Liver (tissue), 9 donors: ENCODE results near the gene SMIM5. TPM values are rescaled to one million over a fixed set of nuclear protein-coding genes. Genes with fewer than 3 reads are reported as not detected.

Experiments used
- DNase-seq: peaks from one replicate; pipeline ENCODE4 v3.0.0-alpha.2; 2017; ENCODE audit warnings: low spot score
- H3K27ac ChIP-seq, 2 donors: one replicate each; pipeline ENCODE4 v1.7.0; 2013; ENCODE audit warnings: inconsistent platforms in 2 of 2, low read length in 2 of 2, control low read depth in 1 of 2, low read depth in 1 of 2, mild to moderate bottlenecking in 1 of 2
- H3K27me3 ChIP-seq, 4 donors: one replicate each; pipeline versions ENCODE4 v1.6.1 to v1.7.0; 2013; ENCODE audit warnings: low read length in 3 of 4, inconsistent platforms in 1 of 4, mild to moderate bottlenecking in 1 of 4, moderate library complexity in 1 of 4; ENCODE audit not compliant: control insufficient read depth in 4 of 4, insufficient read depth in 4 of 4
- H3K36me3 ChIP-seq, 4 donors: one replicate each; pipeline versions ENCODE4 v1.6.1 to v1.7.0; 2013; ENCODE audit warnings: low read length in 3 of 4, mild to moderate bottlenecking in 3 of 4, low read depth in 1 of 4, moderate library complexity in 1 of 4; ENCODE audit not compliant: control insufficient read depth in 4 of 4, insufficient read depth in 3 of 4
- H3K4me1 ChIP-seq, 4 donors: one replicate each; pipeline versions ENCODE4 v1.6.1 to v1.7.0; 2013; ENCODE audit warnings: low read length in 3 of 4, mild to moderate bottlenecking in 3 of 4, moderate library complexity in 1 of 4; ENCODE audit not compliant: control insufficient read depth in 4 of 4, insufficient read depth in 4 of 4
- H3K4me3 ChIP-seq, 3 donors: one replicate each; pipeline versions ENCODE4 v1.6.1 to v1.7.0; 2013; ENCODE audit warnings: low read length in 3 of 3, control low read depth in 1 of 3, low read depth in 1 of 3, mild to moderate bottlenecking in 1 of 3
- H3K9ac ChIP-seq, 2 donors: one replicate each; pipeline ENCODE4 v1.7.0; 2013; ENCODE audit warnings: low read length in 2 of 2, mild to moderate bottlenecking in 2 of 2, moderate library complexity in 2 of 2, control low read depth in 1 of 2, low read depth in 1 of 2
- H3K9me3 ChIP-seq, 4 donors: one replicate each; pipeline versions ENCODE4 v1.6.1 to v1.7.0; 2013; ENCODE audit warnings: low read length in 3 of 4; ENCODE audit not compliant: control insufficient read depth in 4 of 4
- ATF3 ChIP-seq: IDR thresholded peaks from 2 replicates; pipeline ENCODE4 v1.6.1; 2016; ENCODE audit warnings: antibody characterized with exemption
- FOXA1 ChIP-seq: IDR thresholded peaks from 2 replicates; pipeline ENCODE4 v1.6.1; 2016; ENCODE audit warnings: antibody characterized with exemption
- HNF4A ChIP-seq, 2 donors: conservative IDR thresholded peaks; 2 replicates each; pipeline ENCODE4 v1.6.1; 2016; ENCODE audit warnings: antibody characterized with exemption in 2 of 2, mild to moderate bottlenecking in 2 of 2
- HNF4G ChIP-seq: IDR thresholded peaks from 2 replicates; pipeline ENCODE4 v1.6.1; 2016; ENCODE audit warnings: antibody characterized with exemption
- JUND ChIP-seq, 2 donors: IDR thresholded peaks; 2 replicates each; pipeline ENCODE4 v1.6.1; 2016; ENCODE audit warnings: antibody characterized with exemption in 2 of 2
- MAX ChIP-seq: IDR thresholded peaks from 2 replicates; pipeline ENCODE4 v1.6.1; 2016; ENCODE audit warnings: antibody characterized with exemption
- RAD21 ChIP-seq, 2 donors: IDR thresholded peaks; 2 replicates each; pipeline ENCODE4 v1.6.1; 2016; ENCODE audit warnings: antibody characterized with exemption in 2 of 2, mild to moderate bottlenecking in 2 of 2
- RXRA ChIP-seq, 2 donors: IDR thresholded peaks; 2 replicates each; pipeline ENCODE4 v1.6.1; 2017 to 2018; ENCODE audit warnings: antibody characterized with exemption in 2 of 2, mild to moderate bottlenecking in 1 of 2
- SP1 ChIP-seq: IDR thresholded peaks from 2 replicates; pipeline ENCODE4 v1.6.1; 2018; ENCODE audit warnings: antibody characterized with exemption, mild to moderate bottlenecking
- TAF1 ChIP-seq: conservative IDR thresholded peaks from 2 replicates; pipeline ENCODE4 v1.6.1; 2016; ENCODE audit warnings: antibody characterized with exemption, mild to moderate bottlenecking
- YY1 ChIP-seq: IDR thresholded peaks from 2 replicates; pipeline ENCODE4 v1.6.1; 2016; ENCODE audit warnings: antibody characterized with exemption, mild to moderate bottlenecking
- WGBS: extraction: QIAGEN DNeasy Blood & Tissue Kit; methylation state at CpG from one replicate; pipeline ENCODE4 v1.1.7; 2013; 5-methylcytosine and 5-hydroxymethylcytosine counted together
- polyA plus RNA-seq, 2 donors: library from polyadenylated mRNA; stranded (reverse) in 1 of 2; unstranded in 1 of 2; fragments of 200-250 nt in 1 of 2; fragments of >200 nt in 1 of 2; fragmentation: Nextera tagmentation in 1 of 2; extraction: Ambion mirVana in 1 of 2; gene quantifications; one replicate each; pipeline versions ENCODE4 v1.2.1 to v1.2.3, GENCODE V29; 2013 to 2015
- total RNA-seq, 2 donors: library from RNA; depleted of rRNA; stranded (reverse); fragments of >200 nt; gene quantifications; one replicate each; pipeline ENCODE4 v1.2.3, GENCODE V29; 2014
- TF ChIP-seq, protein P1 (sequence below): fragments of 150-350 bp; IDR thresholded peaks from 2 replicates; pipeline ENCODE4 v1.5.1; 2017; ENCODE audit warnings: improper control_type of control experiment, low read depth, low read length; ENCODE audit not compliant: missing input control
- TF ChIP-seq, protein P2 (sequence below): IDR thresholded peaks from 2 replicates; pipeline ENCODE4 v1.6.1; 2016; ENCODE audit warnings: antibody characterized with exemption, mild to moderate bottlenecking
- TF ChIP-seq, protein P3 (sequence below): IDR thresholded peaks from 2 replicates; pipeline ENCODE4 v1.6.1; 2016; ENCODE audit warnings: antibody characterized with exemption
- donor health status: healthy.
- donor health status: healthy.
- donor health status: healthy.
- donor health status: healthy.
- donor health status: healthy.

The SMIM5 gene
- total and polyA plus RNA-seq, 4 donors, result 0.10 to 54.9 (median 0.18) TPM

DNA sequence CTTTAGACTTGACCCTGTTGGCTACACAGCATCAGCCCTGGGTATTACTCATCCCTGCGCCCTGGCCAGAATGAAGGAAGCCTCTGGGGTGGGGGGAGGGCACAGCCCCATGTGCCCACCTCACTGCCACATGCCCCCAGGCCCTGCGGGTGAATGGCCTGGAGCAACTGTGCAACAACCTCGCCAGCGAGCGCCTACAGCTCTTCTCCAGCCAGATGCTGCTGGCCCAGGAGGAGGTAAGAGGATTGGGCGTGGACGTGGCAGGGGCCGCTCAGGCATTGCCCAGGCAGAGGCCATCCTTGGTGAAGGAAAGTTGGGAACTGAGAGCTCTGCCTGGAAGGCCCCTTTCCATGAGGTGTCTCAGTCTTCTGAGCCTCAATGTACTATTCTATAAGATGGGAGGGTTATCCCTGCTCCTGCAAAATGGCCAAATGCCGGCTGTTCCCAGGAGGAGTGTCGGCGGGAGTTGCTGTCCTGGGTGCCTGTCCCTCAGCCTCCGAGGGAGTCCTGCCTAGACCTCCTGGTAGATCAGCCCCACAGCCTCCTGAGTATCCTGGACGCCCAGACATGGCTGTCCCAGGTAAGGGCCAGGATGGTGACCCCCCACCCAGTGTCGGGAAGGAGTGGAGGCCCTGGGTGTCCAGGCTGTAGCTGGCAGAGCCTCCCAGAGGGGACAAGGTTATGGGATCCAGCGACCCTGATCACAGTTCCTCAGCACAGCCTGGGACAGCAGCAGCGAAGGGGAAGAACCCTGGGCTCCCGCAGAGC lies 36.7 kb upstream of the SMIM5 start:
- Histone ChIP-seq H3K4me1 (no peaks in the 10 kb centered on the region), H3K27ac (no peak overlapping the region), H3K36me3 (peaks cover 0 to 1% (median 0%) of the 10 kb centered on the region in 4 donors), H3K4me3 (no peak overlapping the region), H3K27me3 (no peaks in the 10 kb centered on the region), H3K9ac (no peak overlapping the region), H3K9me3 (no peaks in the 10 kb centered on the region)
- TF ChIP-seq HNF4A (conservative IDR thresholded peaks at IDR 0.05) (no peak), RXRA (IDR thresholded peaks at IDR 0.05) (no peak)
- no peak for DNase-seq
- WGBS, result 92% methylated on average over 17 of the region's 17 CpGs

GRCh38 chr17:75601057-75601987 lies 31.9 kb upstream of the SMIM5 start:
- H3K27me3 ChIP-seq, result no peaks in the 10 kb centered on the region
- TF ChIP-seq, protein P1, sequence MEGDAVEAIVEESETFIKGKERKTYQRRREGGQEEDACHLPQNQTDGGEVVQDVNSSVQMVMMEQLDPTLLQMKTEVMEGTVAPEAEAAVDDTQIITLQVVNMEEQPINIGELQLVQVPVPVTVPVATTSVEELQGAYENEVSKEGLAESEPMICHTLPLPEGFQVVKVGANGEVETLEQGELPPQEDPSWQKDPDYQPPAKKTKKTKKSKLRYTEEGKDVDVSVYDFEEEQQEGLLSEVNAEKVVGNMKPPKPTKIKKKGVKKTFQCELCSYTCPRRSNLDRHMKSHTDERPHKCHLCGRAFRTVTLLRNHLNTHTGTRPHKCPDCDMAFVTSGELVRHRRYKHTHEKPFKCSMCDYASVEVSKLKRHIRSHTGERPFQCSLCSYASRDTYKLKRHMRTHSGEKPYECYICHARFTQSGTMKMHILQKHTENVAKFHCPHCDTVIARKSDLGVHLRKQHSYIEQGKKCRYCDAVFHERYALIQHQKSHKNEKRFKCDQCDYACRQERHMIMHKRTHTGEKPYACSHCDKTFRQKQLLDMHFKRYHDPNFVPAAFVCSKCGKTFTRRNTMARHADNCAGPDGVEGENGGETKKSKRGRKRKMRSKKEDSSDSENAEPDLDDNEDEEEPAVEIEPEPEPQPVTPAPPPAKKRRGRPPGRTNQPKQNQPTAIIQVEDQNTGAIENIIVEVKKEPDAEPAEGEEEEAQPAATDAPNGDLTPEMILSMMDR, result peak; percentile 51
- peak in 1 of 2 donors; percentile 71 for TF ChIP-seq RAD21 (IDR thresholded peaks at IDR 0.05)
- no peak for TF ChIP-seq JUND (IDR thresholded peaks at IDR 0.05)
- TF ChIP-seq FOXA1, result no peak
- no peaks in the 10 kb centered on the region for H3K9me3 ChIP-seq
- no peak overlapping the region for H3K4me3 ChIP-seq
- peaks cover 0 to 3% (median 0%) of the 10 kb centered on the region in 4 donors for H3K36me3 ChIP-seq
- no peaks in the 10 kb centered on the region for H3K4me1 ChIP-seq
- DNase-seq, result peak; percentile 81
- no peak overlapping the region for H3K9ac ChIP-seq
- 75% methylated on average over 28 of the region's 28 CpGs for WGBS
- no peak overlapping the region for H3K27ac ChIP-seq

GRCh38 chr17:75602644-75603043 lies 30.6 kb upstream of the SMIM5 start:
- 95% methylated on average over 12 of the region's 12 CpGs for WGBS
- no peak overlapping the region for H3K27ac ChIP-seq
- H3K36me3 ChIP-seq, result peaks cover 0 to 3% (median 0%) of the 10 kb centered on the region in 4 donors
- no peak overlapping the region for H3K9ac ChIP-seq
- no peaks in the 10 kb centered on the region for H3K4me1 ChIP-seq
- no peak overlapping the region for H3K4me3 ChIP-seq
- H3K9me3 ChIP-seq, result no peaks in the 10 kb centered on the region
- no peaks in the 10 kb centered on the region for H3K27me3 ChIP-seq
- no peak for DNase-seq
- TF ChIP-seq, protein P2, sequence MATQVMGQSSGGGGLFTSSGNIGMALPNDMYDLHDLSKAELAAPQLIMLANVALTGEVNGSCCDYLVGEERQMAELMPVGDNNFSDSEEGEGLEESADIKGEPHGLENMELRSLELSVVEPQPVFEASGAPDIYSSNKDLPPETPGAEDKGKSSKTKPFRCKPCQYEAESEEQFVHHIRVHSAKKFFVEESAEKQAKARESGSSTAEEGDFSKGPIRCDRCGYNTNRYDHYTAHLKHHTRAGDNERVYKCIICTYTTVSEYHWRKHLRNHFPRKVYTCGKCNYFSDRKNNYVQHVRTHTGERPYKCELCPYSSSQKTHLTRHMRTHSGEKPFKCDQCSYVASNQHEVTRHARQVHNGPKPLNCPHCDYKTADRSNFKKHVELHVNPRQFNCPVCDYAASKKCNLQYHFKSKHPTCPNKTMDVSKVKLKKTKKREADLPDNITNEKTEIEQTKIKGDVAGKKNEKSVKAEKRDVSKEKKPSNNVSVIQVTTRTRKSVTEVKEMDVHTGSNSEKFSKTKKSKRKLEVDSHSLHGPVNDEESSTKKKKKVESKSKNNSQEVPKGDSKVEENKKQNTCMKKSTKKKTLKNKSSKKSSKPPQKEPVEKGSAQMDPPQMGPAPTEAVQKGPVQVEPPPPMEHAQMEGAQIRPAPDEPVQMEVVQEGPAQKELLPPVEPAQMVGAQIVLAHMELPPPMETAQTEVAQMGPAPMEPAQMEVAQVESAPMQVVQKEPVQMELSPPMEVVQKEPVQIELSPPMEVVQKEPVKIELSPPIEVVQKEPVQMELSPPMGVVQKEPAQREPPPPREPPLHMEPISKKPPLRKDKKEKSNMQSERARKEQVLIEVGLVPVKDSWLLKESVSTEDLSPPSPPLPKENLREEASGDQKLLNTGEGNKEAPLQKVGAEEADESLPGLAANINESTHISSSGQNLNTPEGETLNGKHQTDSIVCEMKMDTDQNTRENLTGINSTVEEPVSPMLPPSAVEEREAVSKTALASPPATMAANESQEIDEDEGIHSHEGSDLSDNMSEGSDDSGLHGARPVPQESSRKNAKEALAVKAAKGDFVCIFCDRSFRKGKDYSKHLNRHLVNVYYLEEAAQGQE, result no peak
- TF ChIP-seq RXRA (IDR thresholded peaks at IDR 0.05) (no peak), RAD21 (IDR thresholded peaks at IDR 0.05) (no peak), FOXA1 (no peak), MAX (no peak), YY1 (no peak), SP1 (no peak), ATF3 (no peak), TAF1 (no peak), HNF4G (no peak)
- TF ChIP-seq, protein P3, sequence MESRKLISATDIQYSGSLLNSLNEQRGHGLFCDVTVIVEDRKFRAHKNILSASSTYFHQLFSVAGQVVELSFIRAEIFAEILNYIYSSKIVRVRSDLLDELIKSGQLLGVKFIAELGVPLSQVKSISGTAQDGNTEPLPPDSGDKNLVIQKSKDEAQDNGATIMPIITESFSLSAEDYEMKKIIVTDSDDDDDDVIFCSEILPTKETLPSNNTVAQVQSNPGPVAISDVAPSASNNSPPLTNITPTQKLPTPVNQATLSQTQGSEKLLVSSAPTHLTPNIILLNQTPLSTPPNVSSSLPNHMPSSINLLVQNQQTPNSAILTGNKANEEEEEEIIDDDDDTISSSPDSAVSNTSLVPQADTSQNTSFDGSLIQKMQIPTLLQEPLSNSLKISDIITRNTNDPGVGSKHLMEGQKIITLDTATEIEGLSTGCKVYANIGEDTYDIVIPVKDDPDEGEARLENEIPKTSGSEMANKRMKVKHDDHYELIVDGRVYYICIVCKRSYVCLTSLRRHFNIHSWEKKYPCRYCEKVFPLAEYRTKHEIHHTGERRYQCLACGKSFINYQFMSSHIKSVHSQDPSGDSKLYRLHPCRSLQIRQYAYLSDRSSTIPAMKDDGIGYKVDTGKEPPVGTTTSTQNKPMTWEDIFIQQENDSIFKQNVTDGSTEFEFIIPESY, result no peak
